ENCODE measurements around the gene SYT8. TPM values are rescaled to one million over a fixed set of nuclear protein-coding genes. Genes with fewer than 3 reads are reported as not detected.
"Not testable (repeated sequence)": the region's sequence is repeated elsewhere in the genome, so short reads cannot be mapped to it uniquely, and the experiment has no call there.

Gene SYT8
- total RNA-seq, 2 experiments from 2014 or later, result not detected

- DNase-seq; H3K27me3 Mint-ChIP-seq; H3K27ac ChIP-seq (ENCODE audit: low read depth in 1 of 2, low read length in 2 of 2); POLR2A ChIA-PET; CTCF ChIA-PET; H3K4me3 ChIP-seq (ENCODE audit: low read length); H3K9me3 Mint-ChIP-seq; ATAC-seq (ENCODE audit: poor library complexity); H3K9me3 ChIP-seq (ENCODE audit: control insufficient read depth in 1 of 2, insufficient read depth in 1 of 2, low read length in 2 of 2); H3K27me3 ChIP-seq (ENCODE audit: control insufficient read depth in 1 of 2, insufficient read depth in 2 of 2, low read length in 2 of 2); H3K4me3 Mint-ChIP-seq; H3K27ac Mint-ChIP-seq; intact Hi-C loops (cut with DNase I, micrococcal nuclease): not testable (repeated sequence)
- H3K4me1 ChIP-seq (ENCODE audit: insufficient read depth, low read length), result peaks cover 55% of the 10 kb centered on the region
- Mint-ChIP-seq H3K36me3 (ENCODE audit: low read depth) (peaks cover 15% of the 10 kb centered on the region), H3K4me1 (ENCODE audit: low read depth) (peaks cover 23% of the 10 kb centered on the region)
- H3K36me3 ChIP-seq (ENCODE audit: insufficient read depth, low read length), result peaks cover 59% of the 10 kb centered on the region
Measured at GRCh38 chr11:1886551-1886950, 51.8 kb downstream of the SYT8 start.

Small RNAs within 50 kb of the gene (microRNA-seq; reads per million reads assigned to microRNA genes)
- gene MIR4298 (ENCODE audit: borderline microRNAs expressed, borderline replicate concordance), result not detected
- gene MIR7847 (ENCODE audit: borderline microRNAs expressed, borderline replicate concordance), result not detected

Other genes starting within 250 kb of the SYT8 start
- not detected for gene KRTAP5-1, start 249.7 kb upstream of the SYT8 start, total RNA-seq
- gene KRTAP5-2, start 236.7 kb upstream of the SYT8 start, total RNA-seq, result not detected
- gene KRTAP5-3, start 226.5 kb upstream of the SYT8 start, total RNA-seq, result not detected
- not detected for gene KRTAP5-4, start 212.9 kb upstream of the SYT8 start, total RNA-seq
- gene KRTAP5-5, start 205.2 kb upstream of the SYT8 start, total RNA-seq, result not detected
- not detected for gene KRTAP5-6, start 137.8 kb upstream of the SYT8 start, total RNA-seq
- gene IFITM10, start 84.4 kb upstream of the SYT8 start, total RNA-seq, result 1 to 10 TPM; 1.7 TPM
- 10 to 100 TPM; 63.3 to 71.3 TPM for gene CTSD, start 71.1 kb upstream of the SYT8 start, total RNA-seq
- gene TNNI2, start 4.0 kb downstream of the SYT8 start, total RNA-seq, result under 1 TPM in 1 of 2 experiments, not detected in 1; 0.50 TPM
- 100 to 1,000 TPM; 228 to 232 TPM for gene LSP1, start 18.1 kb downstream of the SYT8 start, total RNA-seq
- gene PRR33, start 56.9 kb downstream of the SYT8 start, total RNA-seq, result not detected
- gene TNNT3, start 84.7 kb downstream of the SYT8 start, total RNA-seq, result 10 to 100 TPM; 19.1 to 21.9 TPM
- gene MRPL23, start 112.3 kb downstream of the SYT8 start, total RNA-seq, result 10 to 100 TPM; 31.1 to 38.3 TPM
- not detected for gene H19, start 162.9 kb downstream of the SYT8 start, total RNA-seq

All from CD4-positive, alpha-beta T cell (primary cell).